GM21367 (cell line): ENCODE measurements around the gene RGS7BP.

Experiments
- ATAC-seq: cut with Tn5 transposase; IDR thresholded peaks from one replicate; pipeline ENCODE4 v1.9.1; 2021; ENCODE audit not compliant: unreplicated experiment

RGS7BP gene

GRCh38 chr5:64628901-64629300 is 123.1 kb downstream of the RGS7BP start:
- no peak for ATAC-seq

GRCh38 chr5:64629841-64630240 is 124.0 kb downstream of the RGS7BP start:
- no peak for ATAC-seq

GRCh38 chr5:64632251-64632650 is 126.4 kb downstream of the RGS7BP start:
- ATAC-seq: no peak

- ATAC-seq: no peak
Measured at GRCh38 chr5:64634997-64635686, 129.3 kb downstream of the RGS7BP start.

GRCh38 chr5:64637144-64637543 is 131.3 kb downstream of the RGS7BP start:
- ATAC-seq: peak; percentile 52

- no peak for ATAC-seq
Measured at GRCh38 chr5:64637837-64638443, 132.1 kb downstream of the RGS7BP start.

GRCh38 chr5:64644831-64645230 is 139.0 kb downstream of the RGS7BP start:
- no peak for ATAC-seq

- ATAC-seq: no peak
Measured at GRCh38 chr5:64646169-64646568, 140.4 kb downstream of the RGS7BP start.

GRCh38 chr5:64649512-64649911 is 143.7 kb downstream of the RGS7BP start:
- no peak for ATAC-seq

- ATAC-seq: no peak
Measured at GRCh38 chr5:64653766-64654560, 148.1 kb downstream of the RGS7BP start.

GRCh38 chr5:64654561-64654938 is 148.7 kb downstream of the RGS7BP start:
- ATAC-seq: no peak

- no peak for ATAC-seq
Measured at GRCh38 chr5:64655596-64655995, 149.8 kb downstream of the RGS7BP start.

- no peak for ATAC-seq
Measured at GRCh38 chr5:64659289-64659688, 153.5 kb downstream of the RGS7BP start.
